Fibroblast of villous mesenchyme (primary cell): Measurements from ENCODE around the gene ZNF30. TPM values are rescaled to one million over a fixed set of nuclear protein-coding genes. Genes with fewer than 3 reads are reported as not detected.
"Not testable (repeated sequence)": the region's sequence is repeated elsewhere in the genome, so short reads cannot be mapped to it uniquely, and the experiment has no call there.

Source experiments
- DNase-seq: peaks from one replicate; pipeline ENCODE4 v3.0.0-alpha.2; 2010; ENCODE audit warnings: low read depth
- H3K4me3 ChIP-seq: 2 replicates; pipeline ENCODE4 v1.5.1; 2011; ENCODE audit warnings: low read depth, mild to moderate bottlenecking, low read length
- CTCF ChIP-seq: IDR thresholded peaks from 2 replicates; pipeline ENCODE4 v1.5.1; 2012; ENCODE audit warnings: low read depth, mild to moderate bottlenecking, low read length; ENCODE audit not compliant: insufficient read depth
- total RNA-seq: library from RNA; depleted of rRNA; stranded (reverse); fragments of >200 nt; gene quantifications from 2 replicates; pipeline ENCODE4 v1.2.3, GENCODE V29; 2012

Gene ZNF30
- total RNA-seq, 1 donor, result 3.9 TPM

DNA sequence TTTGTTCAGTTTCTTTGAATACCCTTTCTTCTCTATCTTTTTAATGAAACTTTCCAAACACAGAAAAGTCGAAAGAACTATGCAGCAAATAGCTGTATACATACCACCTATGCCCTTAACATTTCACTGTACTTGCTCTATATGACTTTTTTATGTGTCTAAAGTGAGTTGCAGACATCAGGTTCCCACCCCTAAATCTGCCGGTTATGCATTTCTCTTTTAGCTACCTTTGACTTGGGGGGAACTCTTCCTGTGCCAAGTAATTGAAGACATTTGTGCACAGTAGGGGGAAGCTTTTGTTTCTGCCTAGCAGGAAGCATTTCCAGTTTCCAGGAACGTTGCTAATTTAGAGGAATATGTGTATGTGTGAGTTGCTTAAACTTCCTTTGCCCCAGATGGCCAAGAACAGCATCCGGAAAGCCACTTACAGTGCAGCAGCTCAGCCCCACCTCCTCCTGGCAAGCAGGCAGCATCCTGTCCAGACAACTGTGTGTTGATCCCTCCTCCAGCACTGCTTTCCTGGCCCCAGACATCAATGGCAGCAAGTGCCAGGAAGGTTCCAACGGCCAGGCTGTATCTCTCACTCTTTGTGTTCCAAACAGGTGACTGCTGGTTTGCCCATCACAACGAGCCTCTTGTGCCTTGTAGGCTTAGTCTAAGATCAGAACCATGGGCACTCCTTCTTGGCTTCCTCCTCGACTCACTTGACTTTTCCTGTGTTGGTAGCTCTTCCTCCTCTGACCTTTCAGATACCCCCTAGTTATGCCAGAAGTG, 58.7 kb downstream of the ZNF30 start:
- no peak for TF ChIP-seq CTCF
- DNase-seq, result peak; percentile 25
- H3K4me3 ChIP-seq, result no peak overlapping the region

DNA sequence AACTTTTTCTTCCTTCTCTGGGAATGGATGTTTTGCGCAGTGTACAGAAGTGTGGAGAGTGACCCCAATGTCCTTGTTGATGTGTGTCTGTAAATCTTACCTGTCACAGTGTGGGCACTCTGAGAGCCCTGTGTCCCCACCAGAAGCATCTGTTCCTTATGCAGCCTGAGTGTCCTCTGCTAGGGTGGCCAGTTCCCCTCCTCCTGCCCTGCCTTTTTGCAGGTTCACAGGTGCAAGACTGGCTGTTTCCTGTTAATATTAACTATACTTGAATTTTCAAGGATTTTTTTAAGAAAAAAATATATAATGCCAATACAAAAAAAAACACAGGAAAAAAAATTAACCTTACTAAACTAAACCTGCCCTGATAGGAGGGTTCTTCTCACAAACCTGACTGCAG, 61.4 kb downstream of the ZNF30 start:
- H3K4me3 ChIP-seq, result no peak overlapping the region
- no peak for DNase-seq
- TF ChIP-seq CTCF, result no peak

DNA sequence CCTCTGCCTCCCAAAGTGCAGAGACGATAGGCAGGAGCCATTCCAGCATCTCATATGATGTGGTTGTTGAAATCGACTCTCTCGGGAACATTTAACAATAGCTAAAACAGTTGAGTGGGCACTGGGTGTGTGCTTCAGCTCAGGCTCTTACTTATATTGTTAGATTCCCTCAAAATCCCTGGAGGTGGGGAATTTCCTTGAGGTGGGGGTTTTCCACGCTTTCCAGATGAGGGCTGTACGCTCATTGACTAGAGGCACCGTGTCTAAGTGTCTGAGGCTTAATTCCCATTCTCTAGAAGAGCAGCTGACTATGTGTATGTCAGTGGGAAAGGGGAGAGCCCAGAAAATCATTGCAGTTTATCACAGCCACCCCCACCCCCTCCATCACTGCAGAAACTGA, 62.6 kb downstream of the ZNF30 start:
- TF ChIP-seq CTCF, result no peak
- DNase-seq, result no peak
- no peak overlapping the region for H3K4me3 ChIP-seq

DNA sequence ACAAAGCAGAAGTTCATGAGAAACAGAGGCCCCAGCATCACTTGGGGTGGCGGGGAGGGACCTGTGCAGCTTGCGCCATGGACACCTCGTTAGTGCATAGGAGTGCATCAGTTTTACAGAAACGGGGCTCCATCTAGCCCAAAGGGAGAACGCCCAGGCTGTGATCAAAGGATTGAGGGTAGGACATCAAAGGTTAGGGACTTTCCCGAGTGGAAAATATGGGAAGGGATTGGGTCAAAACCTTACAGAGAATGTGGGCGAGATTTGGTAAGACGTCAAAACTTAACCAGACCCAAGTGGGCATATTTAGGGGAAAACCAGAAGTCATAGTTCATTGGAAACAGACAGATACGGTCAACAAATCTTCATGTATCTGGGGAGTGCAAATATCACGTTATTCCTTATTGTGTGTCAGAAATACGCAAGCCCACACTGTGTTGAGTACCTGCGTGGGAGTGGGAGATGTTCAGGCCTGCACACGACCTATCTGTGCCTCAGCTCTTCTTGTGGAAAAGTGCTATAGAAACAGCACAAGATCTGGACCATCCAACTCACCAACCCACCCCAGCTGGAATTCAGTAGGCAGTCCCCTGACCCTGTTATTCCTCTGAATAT, 64.0 kb downstream of the ZNF30 start:
- no peak overlapping the region for H3K4me3 ChIP-seq
- TF ChIP-seq CTCF, result no peak
- no peak for DNase-seq

GRCh38 chr19:34991542-34992333, 65.0 kb downstream of the ZNF30 start:
- TF ChIP-seq CTCF, result no peak
- DNase-seq, result no peak
- H3K4me3 ChIP-seq, result no peak overlapping the region

DNA sequence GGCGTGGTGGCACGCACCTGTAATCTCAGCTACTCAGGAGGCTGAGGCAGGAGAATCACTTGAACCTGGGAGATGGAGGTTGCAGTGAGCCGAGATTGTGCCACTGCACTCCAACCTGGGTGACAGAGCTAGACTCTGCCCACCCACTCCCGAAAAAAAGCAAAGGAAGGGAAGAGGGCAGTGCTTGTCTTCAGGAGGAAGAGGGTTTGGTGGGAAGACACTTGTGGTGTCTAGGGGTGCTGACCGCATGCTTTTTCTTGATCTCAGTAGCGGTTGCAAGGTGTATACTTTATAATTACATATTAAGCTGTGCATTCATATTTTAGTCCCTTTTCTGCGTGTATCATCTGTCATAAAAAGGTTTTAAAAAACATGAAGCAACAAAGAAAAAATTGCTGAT, 65.9 kb downstream of the ZNF30 start:
- not testable (repeated sequence) for DNase-seq, H3K4me3 ChIP-seq

GRCh38 chr19:34994286-34994642, 67.6 kb downstream of the ZNF30 start:
- no peak for TF ChIP-seq CTCF
- no peak overlapping the region for H3K4me3 ChIP-seq
- DNase-seq, result no peak
